ENCODE measurements around the gene PIH1D1.

DNA sequence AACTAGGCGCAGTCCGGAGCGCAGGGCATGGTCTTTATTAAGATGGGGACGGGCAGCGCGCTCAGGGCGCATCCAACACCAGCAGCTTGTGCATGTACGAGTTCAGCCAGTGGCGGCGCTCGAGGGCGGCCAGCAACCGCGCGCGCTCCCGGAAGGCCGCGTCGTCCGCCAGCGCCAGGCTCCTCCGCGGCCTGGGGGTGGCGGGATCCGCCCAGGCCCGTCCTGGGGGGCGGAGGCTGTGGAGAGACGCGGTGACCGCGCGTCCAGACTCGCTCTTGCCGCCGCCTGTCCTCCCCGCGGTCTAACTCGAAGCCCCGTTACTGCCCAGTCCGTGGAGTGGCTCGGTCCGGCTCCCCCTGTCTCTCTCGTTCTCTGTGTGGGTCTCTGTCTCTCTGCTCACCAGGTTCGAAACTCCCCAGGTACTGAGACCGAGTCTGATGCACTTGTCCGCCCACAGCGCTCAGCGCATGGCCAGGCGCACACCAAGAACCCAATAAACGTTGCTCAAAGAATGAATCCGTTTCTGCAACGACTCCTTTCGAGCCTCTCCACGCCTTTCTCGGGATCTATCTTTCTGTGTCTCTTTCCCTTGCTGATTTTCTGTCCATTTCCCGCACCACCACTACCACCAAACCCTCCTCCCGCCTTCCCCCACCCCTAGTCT is 29.1 kb downstream of the PIH1D1 start:
- TF ChIP-seq, protein P1, sequence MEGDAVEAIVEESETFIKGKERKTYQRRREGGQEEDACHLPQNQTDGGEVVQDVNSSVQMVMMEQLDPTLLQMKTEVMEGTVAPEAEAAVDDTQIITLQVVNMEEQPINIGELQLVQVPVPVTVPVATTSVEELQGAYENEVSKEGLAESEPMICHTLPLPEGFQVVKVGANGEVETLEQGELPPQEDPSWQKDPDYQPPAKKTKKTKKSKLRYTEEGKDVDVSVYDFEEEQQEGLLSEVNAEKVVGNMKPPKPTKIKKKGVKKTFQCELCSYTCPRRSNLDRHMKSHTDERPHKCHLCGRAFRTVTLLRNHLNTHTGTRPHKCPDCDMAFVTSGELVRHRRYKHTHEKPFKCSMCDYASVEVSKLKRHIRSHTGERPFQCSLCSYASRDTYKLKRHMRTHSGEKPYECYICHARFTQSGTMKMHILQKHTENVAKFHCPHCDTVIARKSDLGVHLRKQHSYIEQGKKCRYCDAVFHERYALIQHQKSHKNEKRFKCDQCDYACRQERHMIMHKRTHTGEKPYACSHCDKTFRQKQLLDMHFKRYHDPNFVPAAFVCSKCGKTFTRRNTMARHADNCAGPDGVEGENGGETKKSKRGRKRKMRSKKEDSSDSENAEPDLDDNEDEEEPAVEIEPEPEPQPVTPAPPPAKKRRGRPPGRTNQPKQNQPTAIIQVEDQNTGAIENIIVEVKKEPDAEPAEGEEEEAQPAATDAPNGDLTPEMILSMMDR (tag by site-specific recombination; IDR thresholded peaks at IDR 0.05) = peak; percentile 59; the same call in 1 of the 2 replicates
- TF ChIP-seq ZBTB7A (tag by site-specific recombination; IDR thresholded peaks at IDR 0.05; ENCODE audit: low read depth) (no peak), BCL11B (tag by site-specific recombination; IDR thresholded peaks at IDR 0.05; ENCODE audit: low read depth) (no peak), ZNF311 (tag by site-specific recombination; IDR thresholded peaks at IDR 0.05; ENCODE audit: borderline replicate concordance) (no peak), SALL2 (tag by site-specific recombination; IDR thresholded peaks at IDR 0.05; ENCODE audit: borderline replicate concordance) (no peak), ZNF830 (tag by site-specific recombination; IDR thresholded peaks at IDR 0.05; ENCODE audit: low read depth) (no peak), ZNF621 (tag by site-specific recombination; IDR thresholded peaks at IDR 0.05) (no peak), ZNF302 (tag by site-specific recombination; IDR thresholded peaks at IDR 0.05; ENCODE audit: low read depth) (no peak)
- TF ChIP-seq, protein P2, sequence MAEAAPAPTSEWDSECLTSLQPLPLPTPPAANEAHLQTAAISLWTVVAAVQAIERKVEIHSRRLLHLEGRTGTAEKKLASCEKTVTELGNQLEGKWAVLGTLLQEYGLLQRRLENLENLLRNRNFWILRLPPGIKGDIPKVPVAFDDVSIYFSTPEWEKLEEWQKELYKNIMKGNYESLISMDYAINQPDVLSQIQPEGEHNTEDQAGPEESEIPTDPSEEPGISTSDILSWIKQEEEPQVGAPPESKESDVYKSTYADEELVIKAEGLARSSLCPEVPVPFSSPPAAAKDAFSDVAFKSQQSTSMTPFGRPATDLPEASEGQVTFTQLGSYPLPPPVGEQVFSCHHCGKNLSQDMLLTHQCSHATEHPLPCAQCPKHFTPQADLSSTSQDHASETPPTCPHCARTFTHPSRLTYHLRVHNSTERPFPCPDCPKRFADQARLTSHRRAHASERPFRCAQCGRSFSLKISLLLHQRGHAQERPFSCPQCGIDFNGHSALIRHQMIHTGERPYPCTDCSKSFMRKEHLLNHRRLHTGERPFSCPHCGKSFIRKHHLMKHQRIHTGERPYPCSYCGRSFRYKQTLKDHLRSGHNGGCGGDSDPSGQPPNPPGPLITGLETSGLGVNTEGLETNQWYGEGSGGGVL (tag by site-specific recombination; IDR thresholded peaks at IDR 0.05) = no peak
- TF ChIP-seq, protein P3, sequence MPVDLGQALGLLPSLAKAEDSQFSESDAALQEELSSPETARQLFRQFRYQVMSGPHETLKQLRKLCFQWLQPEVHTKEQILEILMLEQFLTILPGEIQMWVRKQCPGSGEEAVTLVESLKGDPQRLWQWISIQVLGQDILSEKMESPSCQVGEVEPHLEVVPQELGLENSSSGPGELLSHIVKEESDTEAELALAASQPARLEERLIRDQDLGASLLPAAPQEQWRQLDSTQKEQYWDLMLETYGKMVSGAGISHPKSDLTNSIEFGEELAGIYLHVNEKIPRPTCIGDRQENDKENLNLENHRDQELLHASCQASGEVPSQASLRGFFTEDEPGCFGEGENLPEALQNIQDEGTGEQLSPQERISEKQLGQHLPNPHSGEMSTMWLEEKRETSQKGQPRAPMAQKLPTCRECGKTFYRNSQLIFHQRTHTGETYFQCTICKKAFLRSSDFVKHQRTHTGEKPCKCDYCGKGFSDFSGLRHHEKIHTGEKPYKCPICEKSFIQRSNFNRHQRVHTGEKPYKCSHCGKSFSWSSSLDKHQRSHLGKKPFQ (tag by site-specific recombination; IDR thresholded peaks at IDR 0.05) = no peak
- TF ChIP-seq, protein P4, sequence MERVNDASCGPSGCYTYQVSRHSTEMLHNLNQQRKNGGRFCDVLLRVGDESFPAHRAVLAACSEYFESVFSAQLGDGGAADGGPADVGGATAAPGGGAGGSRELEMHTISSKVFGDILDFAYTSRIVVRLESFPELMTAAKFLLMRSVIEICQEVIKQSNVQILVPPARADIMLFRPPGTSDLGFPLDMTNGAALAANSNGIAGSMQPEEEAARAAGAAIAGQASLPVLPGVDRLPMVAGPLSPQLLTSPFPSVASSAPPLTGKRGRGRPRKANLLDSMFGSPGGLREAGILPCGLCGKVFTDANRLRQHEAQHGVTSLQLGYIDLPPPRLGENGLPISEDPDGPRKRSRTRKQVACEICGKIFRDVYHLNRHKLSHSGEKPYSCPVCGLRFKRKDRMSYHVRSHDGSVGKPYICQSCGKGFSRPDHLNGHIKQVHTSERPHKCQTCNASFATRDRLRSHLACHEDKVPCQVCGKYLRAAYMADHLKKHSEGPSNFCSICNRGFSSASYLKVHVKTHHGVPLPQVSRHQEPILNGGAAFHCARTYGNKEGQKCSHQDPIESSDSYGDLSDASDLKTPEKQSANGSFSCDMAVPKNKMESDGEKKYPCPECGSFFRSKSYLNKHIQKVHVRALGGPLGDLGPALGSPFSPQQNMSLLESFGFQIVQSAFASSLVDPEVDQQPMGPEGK (tag by site-specific recombination; IDR thresholded peaks at IDR 0.05) = peak; percentile 80
- TF ChIP-seq, protein P5, sequence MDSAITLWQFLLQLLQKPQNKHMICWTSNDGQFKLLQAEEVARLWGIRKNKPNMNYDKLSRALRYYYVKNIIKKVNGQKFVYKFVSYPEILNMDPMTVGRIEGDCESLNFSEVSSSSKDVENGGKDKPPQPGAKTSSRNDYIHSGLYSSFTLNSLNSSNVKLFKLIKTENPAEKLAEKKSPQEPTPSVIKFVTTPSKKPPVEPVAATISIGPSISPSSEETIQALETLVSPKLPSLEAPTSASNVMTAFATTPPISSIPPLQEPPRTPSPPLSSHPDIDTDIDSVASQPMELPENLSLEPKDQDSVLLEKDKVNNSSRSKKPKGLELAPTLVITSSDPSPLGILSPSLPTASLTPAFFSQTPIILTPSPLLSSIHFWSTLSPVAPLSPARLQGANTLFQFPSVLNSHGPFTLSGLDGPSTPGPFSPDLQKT (IDR thresholded peaks at IDR 0.05; ENCODE audit: borderline replicate concordance, low read depth, low read length) = no peak
